B cell (primary cell): Measurements from ENCODE around the gene SAXO1.

Experiments used
- EZH2 ChIP-seq: IDR thresholded peaks from 2 replicates; pipeline ENCODE4 v1.6.1; 2012; ENCODE audit warnings: borderline replicate concordance, low read depth, mild to moderate bottlenecking, moderate library complexity, low read length; ENCODE audit not compliant: insufficient read depth, poor library complexity, severe bottlenecking
- TF ChIP-seq, protein P1 (sequence below): fragments of 200-600 bp; IDR thresholded peaks from one replicate; pipeline ENCODE4 v1.8.0; 2022; ENCODE audit warnings: antibody characterized with exemption, mild to moderate bottlenecking

DNA sequence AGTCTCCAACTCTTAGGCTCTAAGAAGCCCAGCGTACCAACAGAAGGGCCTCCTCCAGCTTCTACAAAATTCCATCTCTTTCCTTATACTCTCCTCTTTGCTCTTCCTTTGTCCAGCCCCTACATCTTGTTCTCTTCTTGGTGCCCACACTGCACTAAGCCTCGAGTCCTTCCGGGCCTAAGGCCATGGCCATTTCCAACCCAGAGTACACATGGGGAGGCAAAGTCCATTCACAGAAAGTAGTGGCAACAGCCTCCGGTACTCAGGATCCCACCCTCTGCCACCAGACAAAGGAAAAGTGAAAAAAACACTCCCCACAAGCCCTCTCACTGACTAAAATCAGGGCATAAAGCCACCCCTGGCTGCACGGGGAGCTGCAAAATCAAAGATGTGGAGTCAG lies 60.3 kb downstream of the SAXO1 start:
- TF ChIP-seq, protein P1, sequence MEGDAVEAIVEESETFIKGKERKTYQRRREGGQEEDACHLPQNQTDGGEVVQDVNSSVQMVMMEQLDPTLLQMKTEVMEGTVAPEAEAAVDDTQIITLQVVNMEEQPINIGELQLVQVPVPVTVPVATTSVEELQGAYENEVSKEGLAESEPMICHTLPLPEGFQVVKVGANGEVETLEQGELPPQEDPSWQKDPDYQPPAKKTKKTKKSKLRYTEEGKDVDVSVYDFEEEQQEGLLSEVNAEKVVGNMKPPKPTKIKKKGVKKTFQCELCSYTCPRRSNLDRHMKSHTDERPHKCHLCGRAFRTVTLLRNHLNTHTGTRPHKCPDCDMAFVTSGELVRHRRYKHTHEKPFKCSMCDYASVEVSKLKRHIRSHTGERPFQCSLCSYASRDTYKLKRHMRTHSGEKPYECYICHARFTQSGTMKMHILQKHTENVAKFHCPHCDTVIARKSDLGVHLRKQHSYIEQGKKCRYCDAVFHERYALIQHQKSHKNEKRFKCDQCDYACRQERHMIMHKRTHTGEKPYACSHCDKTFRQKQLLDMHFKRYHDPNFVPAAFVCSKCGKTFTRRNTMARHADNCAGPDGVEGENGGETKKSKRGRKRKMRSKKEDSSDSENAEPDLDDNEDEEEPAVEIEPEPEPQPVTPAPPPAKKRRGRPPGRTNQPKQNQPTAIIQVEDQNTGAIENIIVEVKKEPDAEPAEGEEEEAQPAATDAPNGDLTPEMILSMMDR, result no peak
- no peak for TF ChIP-seq EZH2
